Mesenchymal stem cell (in vitro differentiated cells and primary cell): ENCODE data around the gene TENM3.

Source experiments
- DNase-seq: peaks from one replicate; pipeline ENCODE4 v3.0.0-alpha.2; 2013
- H2AFZ ChIP-seq: one replicate; pipeline ENCODE4 v1.6.1; 2013; ENCODE audit warnings: low read depth, mild to moderate bottlenecking, control low read depth, inconsistent platforms, low read length, moderate library complexity
- H2AK5ac ChIP-seq: 2 replicates; pipeline ENCODE4 v1.6.1; 2013; ENCODE audit warnings: low read length, moderate library complexity, mild to moderate bottlenecking, inconsistent platforms; ENCODE audit not compliant: severe bottlenecking
- H2BK120ac ChIP-seq: one replicate; pipeline ENCODE4 v1.6.1; 2013; ENCODE audit warnings: low read depth, mild to moderate bottlenecking, inconsistent platforms, low read length, moderate library complexity
- H2BK12ac ChIP-seq, 2 experiments: one replicate each; pipeline ENCODE4 v1.6.1; 2013; ENCODE audit warnings: inconsistent platforms in 2 of 2, low read length in 2 of 2, mild to moderate bottlenecking in 2 of 2, moderate library complexity in 2 of 2, control low read depth in 1 of 2
- H2BK15ac ChIP-seq: one replicate; pipeline ENCODE4 v1.6.1; 2013; ENCODE audit warnings: mild to moderate bottlenecking, low read depth, inconsistent platforms; ENCODE audit not compliant: poor library complexity, severe bottlenecking
- H2BK5ac ChIP-seq: 2 replicates; pipeline ENCODE4 v1.6.1; 2013; ENCODE audit warnings: low read depth, mild to moderate bottlenecking, low read length, control low read depth, inconsistent platforms; ENCODE audit not compliant: poor library complexity, severe bottlenecking
- H3K14ac ChIP-seq, 2 experiments: one replicate each; pipeline ENCODE4 v1.6.1; 2013; ENCODE audit warnings: inconsistent platforms in 2 of 2, low read length in 2 of 2, control low read depth in 1 of 2, mild to moderate bottlenecking in 1 of 2, moderate library complexity in 1 of 2
- H3K18ac ChIP-seq, 2 experiments: one replicate each; pipeline ENCODE4 v1.6.1; 2013; ENCODE audit warnings: inconsistent platforms in 2 of 2, low read length in 2 of 2, control low read depth in 1 of 2, low read depth in 1 of 2, mild to moderate bottlenecking in 1 of 2
- H3K23ac ChIP-seq, 2 experiments: one replicate each; pipeline ENCODE4 v1.6.1; 2013; ENCODE audit warnings: inconsistent platforms in 2 of 2, low read length in 2 of 2, mild to moderate bottlenecking in 2 of 2, moderate library complexity in 2 of 2, control low read depth in 1 of 2
- H3K27ac ChIP-seq: 2 replicates; pipeline ENCODE4 v1.5.1; 2013; ENCODE audit warnings: mild to moderate bottlenecking, moderate library complexity, low read length, control low read depth, inconsistent platforms; ENCODE audit not compliant: poor library complexity, severe bottlenecking
- H3K27me3 ChIP-seq, 2 experiments: 2 replicates each; pipeline versions ENCODE4 v1.6.1 to v1.7.0; 2013; ENCODE audit warnings: low read length in 2 of 2, mild to moderate bottlenecking in 2 of 2, moderate library complexity in 2 of 2, control low read depth in 1 of 2, inconsistent platforms in 1 of 2; ENCODE audit not compliant: control insufficient read depth in 1 of 2, insufficient read depth in 1 of 2
- H3K36me3 ChIP-seq, 2 experiments: 2 replicates each; pipeline versions ENCODE4 v1.6.1 to v1.7.0; 2013; ENCODE audit warnings: low read length in 2 of 2, control low read depth in 1 of 2, inconsistent platforms in 1 of 2, low read depth in 1 of 2, mild to moderate bottlenecking in 1 of 2; ENCODE audit not compliant: insufficient read depth in 2 of 2, control insufficient read depth in 1 of 2
- H3K4ac ChIP-seq, 2 experiments: one replicate each; pipeline ENCODE4 v1.6.1; 2013; ENCODE audit warnings: inconsistent platforms in 2 of 2, low read length in 2 of 2, mild to moderate bottlenecking in 2 of 2, moderate library complexity in 2 of 2, control low read depth in 1 of 2, low read depth in 1 of 2
- H3K4me1 ChIP-seq: 2 replicates; pipeline ENCODE4 v1.6.1; 2013; ENCODE audit warnings: low read depth, low read length, control low read depth; ENCODE audit not compliant: control insufficient read depth, insufficient read depth
- H3K4me2 ChIP-seq: 2 replicates; pipeline ENCODE4 v1.6.1; 2013; ENCODE audit warnings: low read length, mild to moderate bottlenecking, inconsistent platforms; ENCODE audit not compliant: poor library complexity, severe bottlenecking
- H3K4me3 ChIP-seq, 2 experiments: 2 replicates each; pipeline versions ENCODE4 v1.5.1 to v1.7.0; 2013; ENCODE audit warnings: low read length in 2 of 2, mild to moderate bottlenecking in 2 of 2, control low read depth in 1 of 2, low read depth in 1 of 2; ENCODE audit not compliant: insufficient read depth in 1 of 2
- H3K79me1 ChIP-seq: replicated peaks from 2 replicates; pipeline ENCODE4 v1.6.1; 2013; ENCODE audit warnings: mild to moderate bottlenecking, control low read depth, low read length, inconsistent platforms; ENCODE audit not compliant: poor library complexity, severe bottlenecking
- H3K9ac ChIP-seq: 2 replicates; pipeline ENCODE4 v1.7.0; 2013; ENCODE audit warnings: mild to moderate bottlenecking, low read length, moderate library complexity
- H3K9me3 ChIP-seq: 2 replicates; pipeline ENCODE4 v1.7.0; 2013; ENCODE audit warnings: mild to moderate bottlenecking, low read length; ENCODE audit not compliant: control insufficient read depth
- H4K8ac ChIP-seq: one replicate; pipeline ENCODE4 v1.6.1; 2013; ENCODE audit warnings: inconsistent platforms, mild to moderate bottlenecking, low read length, moderate library complexity
- H4K91ac ChIP-seq: one replicate; pipeline ENCODE4 v1.6.1; 2013; ENCODE audit warnings: mild to moderate bottlenecking, low read length, inconsistent platforms
- WGBS: methylation state at CpG from one replicate; pipeline ENCODE4 v1.1.7; 2013; ENCODE audit warnings: mixed read lengths; 5-methylcytosine and 5-hydroxymethylcytosine counted together

The TENM3 gene

DNA sequence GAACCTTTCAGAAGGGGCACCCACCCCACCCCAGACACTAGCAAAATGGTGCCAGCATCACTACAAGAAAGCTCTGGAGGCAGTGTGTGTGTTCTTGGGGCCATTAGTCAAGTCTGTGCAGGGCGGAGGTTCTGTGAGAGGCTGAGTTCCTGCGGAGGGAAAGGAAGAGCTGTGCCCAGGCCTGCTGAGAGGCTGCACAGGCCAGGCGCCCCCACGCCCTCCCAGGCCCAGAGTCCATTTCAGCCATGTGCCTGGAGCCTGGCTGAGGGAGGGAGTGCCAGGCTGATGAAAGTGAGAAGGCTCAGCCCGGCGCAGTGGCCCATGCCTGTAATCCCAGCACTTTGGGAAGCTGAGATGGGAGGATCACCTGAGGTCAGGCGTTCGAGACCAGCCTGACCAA lies 584.0 kb downstream of the TENM3 start:
- Histone ChIP-seq H2AFZ (no peak overlapping the region), H3K79me1 (no peaks in the 10 kb centered on the region), H4K8ac (no peak overlapping the region), H2BK15ac (no peak overlapping the region), H3K4ac (no peak overlapping the region), H3K4me1 (no peaks in the 10 kb centered on the region), H3K18ac (no peak overlapping the region), H3K9ac (no peak overlapping the region), H3K27me3 (peaks cover 0 to 22% of the 10 kb centered on the region in 2 experiments), H3K9me3 (no peaks in the 10 kb centered on the region), H3K27ac (no peak overlapping the region), H2BK120ac (no peak overlapping the region), H3K4me3 (no peak overlapping the region), H3K4me2 (no peak overlapping the region), H3K36me3 (no peaks in the 10 kb centered on the region), H2BK12ac (no peak overlapping the region), H3K14ac (no peak overlapping the region), H4K91ac (no peak overlapping the region), H2AK5ac (no peak overlapping the region), H2BK5ac (no peak overlapping the region), H3K23ac (no peak overlapping the region)
- 95% methylated on average over 6 of the region's 8 CpGs for WGBS
- DNase-seq, result no peak

DNA sequence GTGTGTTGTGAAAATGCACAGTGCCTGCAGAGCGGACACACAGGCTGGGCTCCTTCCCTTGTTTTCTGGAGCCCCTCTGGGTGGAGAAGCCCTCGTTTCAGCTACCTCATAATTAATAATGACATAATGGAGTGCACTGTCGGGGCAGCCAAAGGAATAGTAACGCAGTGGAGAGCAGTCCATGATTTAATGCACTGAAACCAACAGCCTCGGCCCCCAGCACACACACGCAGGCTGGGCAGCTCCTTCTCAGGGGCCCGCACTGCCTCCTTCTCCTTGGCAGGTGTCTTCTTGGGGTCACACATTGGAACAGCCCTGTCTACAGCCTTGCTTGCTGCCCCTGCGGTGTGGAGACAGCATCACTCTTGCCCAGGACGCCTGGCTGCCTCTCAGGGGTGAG lies 584.8 kb downstream of the TENM3 start:
- Histone ChIP-seq H2BK12ac (no peak overlapping the region), H2BK5ac (no peak overlapping the region), H3K4me1 (no peaks in the 10 kb centered on the region), H3K14ac (no peak overlapping the region), H2BK15ac (no peak overlapping the region), H2AK5ac (no peak overlapping the region), H4K8ac (no peak overlapping the region), H4K91ac (no peak overlapping the region), H3K9me3 (no peaks in the 10 kb centered on the region), H3K18ac (no peak overlapping the region), H3K4me3 (no peak overlapping the region), H3K4me2 (no peak overlapping the region), H3K79me1 (no peaks in the 10 kb centered on the region), H3K4ac (no peak overlapping the region), H3K36me3 (no peaks in the 10 kb centered on the region), H3K27me3 (peaks cover 5 to 27% of the 10 kb centered on the region in 2 experiments), H3K9ac (no peak overlapping the region), H2BK120ac (no peak overlapping the region), H2AFZ (no peak overlapping the region), H3K23ac (no peak overlapping the region), H3K27ac (no peak overlapping the region)
- DNase-seq, result no peak
- WGBS, result 79% methylated on average over 7 of the region's 9 CpGs

DNA sequence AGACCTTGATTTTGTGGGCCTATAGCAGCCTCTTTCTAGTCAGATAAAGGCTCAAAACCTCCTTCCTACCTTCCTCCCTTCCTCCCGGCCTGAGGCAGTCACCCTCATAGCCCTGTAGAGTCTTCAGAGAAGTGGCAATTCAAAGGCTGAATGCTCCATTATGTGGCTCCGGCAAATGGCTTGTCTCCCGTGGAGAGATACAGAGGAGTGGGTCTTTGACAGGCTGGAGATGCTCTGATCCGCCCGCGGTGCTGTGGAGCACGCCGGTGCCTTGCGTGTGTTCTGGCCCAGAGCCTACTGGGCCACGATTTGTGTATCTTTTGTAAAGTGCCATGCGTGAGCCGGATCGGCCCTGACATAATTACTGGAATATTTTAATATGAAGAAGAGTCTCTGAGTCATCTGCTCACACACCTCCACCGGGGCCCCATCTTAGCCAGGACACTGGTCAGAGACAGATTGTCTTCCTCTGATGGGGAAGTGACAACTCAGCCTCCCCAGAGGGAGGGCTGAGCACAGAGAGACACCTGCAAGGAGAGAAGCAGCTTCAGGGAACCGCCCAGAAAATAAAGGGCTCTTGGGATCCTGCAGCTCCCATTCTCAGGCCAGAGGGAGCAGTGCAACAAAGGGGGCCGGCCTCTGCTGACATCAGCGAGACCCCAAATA lies 585.3 kb downstream of the TENM3 start:
- Histone ChIP-seq H3K27ac (no peak overlapping the region), H3K9me3 (no peaks in the 10 kb centered on the region), H3K4me3 (no peak overlapping the region), H3K36me3 (no peaks in the 10 kb centered on the region), H2BK5ac (no peak overlapping the region), H3K18ac (no peak overlapping the region), H4K8ac (no peak overlapping the region), H3K27me3 (peaks cover 5 to 27% of the 10 kb centered on the region in 2 experiments), H3K23ac (no peak overlapping the region), H3K4me2 (no peak overlapping the region), H2AFZ (no peak overlapping the region), H2BK12ac (no peak overlapping the region), H3K4me1 (no peaks in the 10 kb centered on the region), H2BK120ac (no peak overlapping the region), H3K79me1 (no peaks in the 10 kb centered on the region), H2BK15ac (no peak overlapping the region), H3K14ac (no peak overlapping the region), H3K4ac (no peak overlapping the region), H4K91ac (no peak overlapping the region), H3K9ac (no peak overlapping the region), H2AK5ac (no peak overlapping the region)
- DNase-seq, result no peak
- WGBS, result 88% methylated on average over 17 of the region's 17 CpGs

DNA sequence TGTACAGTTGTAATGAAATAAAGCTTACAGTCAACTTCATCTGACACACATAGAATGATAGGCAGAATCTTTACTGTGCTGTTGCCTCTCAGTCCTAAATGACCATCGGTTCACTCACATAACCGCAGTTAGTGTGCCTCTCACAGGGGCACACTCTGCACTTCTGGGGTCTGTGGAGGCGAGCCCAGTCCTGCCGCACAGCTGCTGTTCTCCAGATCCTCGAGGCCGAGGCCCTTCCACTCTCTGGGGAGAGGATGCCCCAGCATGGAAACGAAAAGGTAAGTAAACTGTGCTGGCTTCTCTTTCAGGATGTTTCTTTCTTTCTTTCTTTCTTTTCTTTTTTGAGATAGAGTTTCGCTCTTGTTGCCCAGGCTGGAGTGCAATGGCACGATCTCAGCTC lies 586.0 kb downstream of the TENM3 start:
- Histone ChIP-seq H2BK5ac (no peak overlapping the region), H3K18ac (no peak overlapping the region), H4K91ac (no peak overlapping the region), H2BK15ac (no peak overlapping the region), H3K4me2 (no peak overlapping the region), H3K9me3 (no peaks in the 10 kb centered on the region), H3K36me3 (no peaks in the 10 kb centered on the region), H3K9ac (no peak overlapping the region), H3K4me1 (no peaks in the 10 kb centered on the region), H3K23ac (no peak overlapping the region), H2BK120ac (no peak overlapping the region), H3K4me3 (no peak overlapping the region), H3K27me3 (peaks cover 5 to 27% of the 10 kb centered on the region in 2 experiments), H3K4ac (no peak overlapping the region), H2BK12ac (no peak overlapping the region), H4K8ac (no peak overlapping the region), H3K27ac (no peak overlapping the region), H2AFZ (no peak overlapping the region), H2AK5ac (no peak overlapping the region), H3K79me1 (no peaks in the 10 kb centered on the region), H3K14ac (no peak overlapping the region)
- DNase-seq, result no peak
- WGBS, result 91% methylated on average over 8 of the region's 9 CpGs
